Chondrocyte (in vitro differentiated cells): ENCODE results near the gene ZNF536. TPM values are rescaled to one million over a fixed set of nuclear protein-coding genes. Genes with fewer than 3 reads are reported as not detected.
"Not testable (repeated sequence)": the region's sequence is repeated elsewhere in the genome, so short reads cannot be mapped to it uniquely, and the experiment has no call there.

Source experiments
- DNase-seq: peaks from one replicate; pipeline ENCODE4 v3.0.0; 2021; ENCODE audit warnings: mixed read lengths, low spot score
- H3K27ac Mint-ChIP-seq: one replicate; pipeline ENCODE4 v1.8.0; 2021; ENCODE audit warnings: mild to moderate bottlenecking, moderate library complexity, mixed read lengths; ENCODE audit not compliant: unreplicated experiment
- H3K27me3 Mint-ChIP-seq: 2 replicates; pipeline ENCODE4 v1.8.0; 2021; ENCODE audit warnings: low read depth, mixed read lengths
- H3K36me3 Mint-ChIP-seq: 2 replicates; pipeline ENCODE4 v1.8.0; 2021; ENCODE audit warnings: low read depth, mixed read lengths
- H3K4me1 Mint-ChIP-seq: 2 replicates; pipeline ENCODE4 v1.8.0; 2021; ENCODE audit warnings: low read depth, mild to moderate bottlenecking, mixed read lengths
- H3K4me3 Mint-ChIP-seq: one replicate; pipeline ENCODE4 v1.8.0; 2021; ENCODE audit warnings: mild to moderate bottlenecking, moderate library complexity, mixed read lengths; ENCODE audit not compliant: unreplicated experiment
- H3K9me3 Mint-ChIP-seq: 2 replicates; pipeline ENCODE4 v1.8.0; 2021; ENCODE audit warnings: low read depth, mixed read lengths
- CTCF ChIP-seq: fragments of 200-600 bp; sonication (generic); IDR thresholded peaks from 2 replicates; pipeline ENCODE4 v1.5.0; 2021; ENCODE audit warnings: antibody characterized with exemption, mild to moderate bottlenecking, moderate library complexity
- total RNA-seq: library from RNA; stranded (reverse); gene quantifications from 3 replicates; pipeline ENCODE4 v1.2.1, GENCODE V29; 2021

Gene ZNF536
- total RNA-seq, 1 donor from 2014 or later, result not detected

DNA sequence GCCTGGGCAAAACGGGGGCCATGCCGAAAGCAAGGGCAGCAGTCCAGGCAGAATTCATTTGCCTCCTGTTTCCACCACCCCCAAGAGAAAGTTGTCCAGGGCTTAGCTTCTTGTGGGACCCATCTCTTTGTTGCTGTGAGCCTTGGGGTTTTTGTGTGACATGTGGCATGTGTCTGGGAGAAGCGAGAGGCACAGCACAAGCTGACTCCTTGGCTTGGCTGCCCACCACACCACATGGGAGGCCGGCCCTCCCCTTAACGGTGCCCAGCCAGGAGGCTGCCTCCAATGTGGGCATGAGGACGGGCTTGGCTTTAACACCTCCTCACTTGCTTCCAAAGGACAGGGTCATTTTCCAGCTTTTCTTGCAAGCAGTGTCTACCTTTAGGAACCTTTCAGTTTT lies 81.6 kb downstream of the ZNF536 start:
- no peaks in the 10 kb centered on the region for H3K27me3 Mint-ChIP-seq
- no peak for DNase-seq
- H3K36me3 Mint-ChIP-seq, result no peaks in the 10 kb centered on the region
- H3K4me3 Mint-ChIP-seq, result no peak overlapping the region
- H3K4me1 Mint-ChIP-seq, result no peaks in the 10 kb centered on the region
- H3K9me3 Mint-ChIP-seq, result peaks cover 8% of the 10 kb centered on the region
- TF ChIP-seq CTCF, result no peak
- no peak overlapping the region for H3K27ac Mint-ChIP-seq

DNA sequence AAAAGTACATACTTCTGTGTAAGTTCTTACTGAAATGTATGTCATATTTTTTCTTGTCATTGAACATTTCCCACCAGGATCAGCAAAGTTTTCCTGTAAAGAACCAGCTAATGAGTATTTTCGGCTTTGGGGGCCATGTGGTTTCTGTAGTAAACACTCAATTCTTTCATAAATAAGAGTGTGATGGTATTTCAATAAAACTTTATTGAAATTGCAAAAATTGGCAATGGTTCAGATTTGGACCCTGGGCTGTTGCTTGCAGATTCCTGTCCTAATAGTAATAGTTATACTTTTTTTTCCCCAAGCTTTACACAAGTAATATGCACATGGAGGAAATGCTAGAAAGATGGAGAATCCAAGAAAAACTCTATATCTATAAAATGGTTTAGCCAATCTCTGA lies 83.7 kb downstream of the ZNF536 start:
- no peak for TF ChIP-seq CTCF
- H3K27ac Mint-ChIP-seq, result no peak overlapping the region
- no peaks in the 10 kb centered on the region for H3K27me3 Mint-ChIP-seq
- H3K9me3 Mint-ChIP-seq, result peaks cover 17% of the 10 kb centered on the region
- H3K4me3 Mint-ChIP-seq, result no peak overlapping the region
- no peak for DNase-seq
- H3K4me1 Mint-ChIP-seq, result no peaks in the 10 kb centered on the region
- H3K36me3 Mint-ChIP-seq, result no peaks in the 10 kb centered on the region

GRCh38 chr19:30457484-30457883 lies 85.3 kb downstream of the ZNF536 start:
- H3K27ac Mint-ChIP-seq, result no peak overlapping the region

DNA sequence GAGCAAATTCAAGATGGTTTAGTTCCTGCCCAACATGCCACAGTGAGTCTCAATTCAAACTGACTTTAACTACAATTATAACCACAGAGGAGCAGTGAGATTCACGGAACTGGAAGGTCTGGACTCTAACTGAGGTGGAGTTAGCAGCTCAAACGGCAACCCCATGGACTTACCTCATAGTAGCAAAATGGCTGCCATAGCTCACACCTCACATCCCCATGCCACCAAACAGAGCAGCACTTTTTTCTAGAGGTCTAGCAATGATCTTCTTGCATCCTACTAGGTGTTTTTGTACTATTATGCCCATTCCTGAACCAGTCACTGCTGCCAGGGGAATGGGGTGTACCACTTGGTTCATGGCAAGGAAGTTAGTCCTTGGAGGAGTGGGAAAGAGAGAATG lies 87.7 kb downstream of the ZNF536 start:
- Mint-ChIP-seq H3K27ac (no peak overlapping the region), H3K27me3 (no peaks in the 10 kb centered on the region), H3K4me3 (no peak overlapping the region), H3K36me3 (no peaks in the 10 kb centered on the region), H3K4me1 (no peaks in the 10 kb centered on the region), H3K9me3 (peaks cover 15% of the 10 kb centered on the region)
- TF ChIP-seq CTCF, result no peak
- DNase-seq, result no peak

More at GRCh38 chr19:30457484-30457883, 85.3 kb downstream of the ZNF536 start:
- peaks cover 14% of the 10 kb centered on the region for H3K9me3 Mint-ChIP-seq
- H3K4me3 Mint-ChIP-seq, result no peak overlapping the region
- no peaks in the 10 kb centered on the region for H3K36me3 Mint-ChIP-seq
- no peaks in the 10 kb centered on the region for H3K4me1 Mint-ChIP-seq
- no peak for TF ChIP-seq CTCF
- no peak for DNase-seq
- H3K27me3 Mint-ChIP-seq, result no peaks in the 10 kb centered on the region

- Mint-ChIP-seq H3K4me3 (no peak overlapping the region), H3K9me3 (peaks cover 23% of the 10 kb centered on the region), H3K27ac (no peak overlapping the region), H3K4me1 (no peaks in the 10 kb centered on the region), H3K36me3 (no peaks in the 10 kb centered on the region), H3K27me3 (no peaks in the 10 kb centered on the region)
- no peak for DNase-seq
- TF ChIP-seq CTCF, result no peak
Measured at GRCh38 chr19:30464162-30464561, 92.0 kb downstream of the ZNF536 start.

GRCh38 chr19:30466598-30466997 lies 94.4 kb downstream of the ZNF536 start:
- H3K27ac Mint-ChIP-seq, DNase-seq, H3K36me3 Mint-ChIP-seq, H3K4me1 Mint-ChIP-seq, H3K27me3 Mint-ChIP-seq, H3K4me3 Mint-ChIP-seq: not testable (repeated sequence)
- H3K9me3 Mint-ChIP-seq, result peaks cover 19% of the 10 kb centered on the region
